ENCODE measurements around the gene SBNO2. TPM values are rescaled to one million over a fixed set of nuclear protein-coding genes. Genes with fewer than 3 reads are reported as not detected.
"Not testable (repeated sequence)": the region's sequence is repeated elsewhere in the genome, so short reads cannot be mapped to it uniquely, and the experiment has no call there.

The SBNO2 gene
- total RNA-seq, 1 donor from 2014 or later = 37.1 TPM

DNA sequence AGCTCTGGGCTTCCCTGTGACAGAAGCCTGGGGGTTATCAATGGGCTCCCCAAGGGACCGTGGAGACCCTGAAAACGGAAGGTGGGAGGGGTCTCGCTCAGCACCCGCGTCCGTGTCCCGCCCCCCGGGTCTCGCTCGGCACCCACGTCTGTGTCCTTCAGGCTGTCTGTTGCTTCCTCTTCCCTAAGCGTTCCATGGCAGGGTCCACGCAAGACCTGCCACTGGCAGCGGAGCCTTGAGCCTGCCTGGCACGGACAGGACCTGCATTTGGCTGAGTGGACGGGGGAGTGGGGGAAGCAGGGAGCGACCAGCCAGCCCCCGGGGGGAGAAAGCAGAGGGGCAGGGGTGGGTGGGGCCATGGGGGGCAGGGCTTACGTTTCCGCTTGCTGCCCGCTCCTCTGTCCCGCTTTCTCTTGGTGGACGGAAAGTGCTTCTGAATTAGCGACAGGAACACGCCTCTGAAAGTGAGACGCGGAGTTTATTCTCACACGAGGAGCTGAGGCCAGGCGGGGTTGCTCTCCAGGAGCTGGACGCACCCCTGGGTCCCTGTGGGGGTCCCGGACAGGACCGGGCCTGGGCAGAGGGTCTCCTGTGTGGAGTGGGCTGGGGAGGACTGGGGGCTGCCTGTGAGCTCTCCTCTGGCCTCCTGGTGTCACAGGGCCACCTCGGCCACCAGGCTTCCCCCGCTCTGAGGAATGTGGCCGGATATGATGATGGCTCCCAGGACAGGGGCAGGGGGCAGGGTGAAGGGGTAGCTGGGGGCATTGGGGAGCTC is 58.2 kb downstream of the SBNO2 start:
- DNase-seq = no peak

DNA sequence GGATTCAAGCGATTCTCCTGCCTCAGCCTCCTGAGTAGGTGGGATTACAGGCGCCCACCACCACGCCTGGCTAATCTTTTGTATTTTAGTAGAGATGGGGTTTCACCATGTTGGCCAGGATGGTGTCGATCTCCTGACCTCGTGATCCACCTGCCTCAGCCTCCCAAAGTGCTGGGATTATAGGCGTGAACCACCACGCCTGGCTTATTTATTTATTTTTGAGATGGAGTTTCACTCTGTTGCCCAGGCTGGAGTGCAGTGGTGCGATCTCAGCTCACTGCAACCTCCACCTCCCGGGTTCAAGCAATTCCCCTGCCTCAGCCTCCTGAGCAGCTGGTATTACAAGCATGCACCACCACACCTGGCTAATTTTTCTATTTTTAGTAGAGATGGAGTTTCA is 59.3 kb downstream of the SBNO2 start:
- DNase-seq = not testable (repeated sequence)

DNA sequence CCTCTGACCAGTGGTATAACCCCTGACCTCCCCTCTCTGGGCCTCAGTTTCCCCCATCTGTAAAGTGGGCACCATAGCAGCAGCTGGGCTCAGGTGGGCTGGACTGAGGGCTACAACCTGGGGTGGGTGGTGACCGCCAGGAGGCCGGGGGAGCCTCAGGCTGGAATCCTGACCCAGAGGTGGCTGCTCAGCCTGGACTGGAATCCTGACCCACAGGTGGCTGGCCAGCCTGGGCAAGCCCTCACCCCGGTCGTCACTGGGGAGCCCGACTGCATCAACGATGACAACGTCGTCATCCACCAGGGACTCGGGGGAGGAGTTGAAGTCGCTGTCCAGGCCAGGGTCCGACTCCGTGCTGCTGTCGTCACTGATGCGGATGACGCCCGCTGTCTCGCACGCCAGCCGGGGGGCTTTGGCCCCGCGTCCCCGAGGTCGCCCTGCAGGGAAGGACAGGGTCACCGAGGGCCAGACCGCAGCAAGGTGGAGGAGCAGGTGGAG is 60.0 kb downstream of the SBNO2 start:
- DNase-seq = no peak

DNA sequence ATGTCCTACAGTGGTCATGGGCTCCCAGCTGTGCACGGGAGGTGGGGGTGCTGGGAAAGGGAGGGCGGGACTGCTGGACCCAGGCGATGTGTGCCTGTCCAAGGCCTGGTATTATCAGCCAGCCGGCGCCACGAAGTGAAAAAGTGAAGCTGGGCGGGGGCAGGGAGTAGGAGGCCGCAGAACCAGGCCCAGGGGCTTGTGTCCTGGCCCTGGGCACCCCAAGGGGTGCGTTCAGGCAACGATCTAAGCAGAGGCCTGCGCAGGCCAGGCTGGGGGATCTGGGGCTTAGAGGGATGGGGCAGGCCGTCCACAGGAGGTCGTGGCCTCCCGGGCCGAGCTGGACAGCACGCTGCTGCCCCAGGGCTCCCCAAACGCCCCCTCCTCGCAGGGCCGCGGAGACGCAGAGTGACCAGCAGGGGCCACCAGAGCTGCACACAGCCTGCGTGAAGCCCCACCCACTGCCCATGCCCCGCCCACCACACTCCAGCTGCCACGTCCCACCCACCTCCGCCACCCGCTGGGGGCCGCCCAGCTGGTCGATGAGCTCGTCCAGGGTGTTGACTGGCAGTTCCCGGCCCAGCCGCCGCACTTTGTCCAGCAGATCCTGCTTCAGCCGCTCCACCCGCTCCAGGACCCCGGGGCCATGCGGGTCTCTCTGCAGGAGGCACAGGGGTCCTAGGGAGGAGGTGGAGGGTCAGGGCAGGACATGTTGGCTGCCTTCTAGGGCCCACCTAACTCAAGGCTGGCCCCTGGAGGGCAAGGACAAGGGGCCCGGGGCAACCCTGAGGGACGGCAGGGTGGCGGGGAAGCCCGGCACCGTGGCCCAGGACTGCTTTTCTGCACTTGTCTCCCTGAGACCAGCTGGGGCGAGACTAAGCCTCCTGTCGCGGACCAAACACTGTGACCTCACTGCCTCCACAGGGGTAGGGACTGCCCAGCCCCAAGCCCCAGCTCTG is 60.8 kb downstream of the SBNO2 start:
- DNase-seq = peak; percentile 98

DNA sequence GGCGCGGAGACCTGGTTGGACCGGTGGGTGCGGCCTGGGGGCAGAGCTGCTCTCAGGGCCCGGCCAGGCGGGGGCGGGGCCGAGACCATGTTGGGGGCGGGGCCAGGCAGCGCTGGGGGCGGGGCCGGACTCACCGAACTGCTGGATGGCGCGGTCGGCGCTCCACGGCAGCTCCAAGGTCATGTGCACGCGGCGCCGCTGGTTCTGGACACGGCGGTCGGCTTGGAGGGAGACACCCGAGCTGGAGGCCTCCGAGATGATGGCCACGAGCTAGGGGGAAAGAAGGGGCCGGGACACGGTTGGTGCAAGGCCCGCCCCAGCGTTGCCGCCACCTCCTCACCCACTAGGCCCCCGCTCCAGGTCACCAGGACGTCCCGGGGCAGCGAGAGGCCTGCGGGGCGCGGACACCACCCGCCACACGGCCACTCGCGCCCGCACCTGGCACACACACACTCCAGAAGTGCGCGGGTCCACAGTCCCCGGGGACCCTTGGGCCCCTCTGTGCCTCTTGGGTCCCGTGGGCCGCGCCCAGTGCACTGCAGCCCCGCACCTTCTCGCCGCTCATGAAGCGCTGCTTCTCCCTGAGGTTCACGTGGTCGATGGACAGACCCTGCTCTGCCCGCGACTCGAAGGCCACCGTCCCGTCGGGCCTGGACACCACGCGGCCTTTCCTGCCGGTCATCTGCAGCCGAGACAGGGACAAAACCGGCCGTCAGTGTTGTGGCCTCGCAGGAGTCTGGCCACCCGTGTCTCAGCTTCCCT is 61.6 kb downstream of the SBNO2 start:
- DNase-seq = no peak

DNA sequence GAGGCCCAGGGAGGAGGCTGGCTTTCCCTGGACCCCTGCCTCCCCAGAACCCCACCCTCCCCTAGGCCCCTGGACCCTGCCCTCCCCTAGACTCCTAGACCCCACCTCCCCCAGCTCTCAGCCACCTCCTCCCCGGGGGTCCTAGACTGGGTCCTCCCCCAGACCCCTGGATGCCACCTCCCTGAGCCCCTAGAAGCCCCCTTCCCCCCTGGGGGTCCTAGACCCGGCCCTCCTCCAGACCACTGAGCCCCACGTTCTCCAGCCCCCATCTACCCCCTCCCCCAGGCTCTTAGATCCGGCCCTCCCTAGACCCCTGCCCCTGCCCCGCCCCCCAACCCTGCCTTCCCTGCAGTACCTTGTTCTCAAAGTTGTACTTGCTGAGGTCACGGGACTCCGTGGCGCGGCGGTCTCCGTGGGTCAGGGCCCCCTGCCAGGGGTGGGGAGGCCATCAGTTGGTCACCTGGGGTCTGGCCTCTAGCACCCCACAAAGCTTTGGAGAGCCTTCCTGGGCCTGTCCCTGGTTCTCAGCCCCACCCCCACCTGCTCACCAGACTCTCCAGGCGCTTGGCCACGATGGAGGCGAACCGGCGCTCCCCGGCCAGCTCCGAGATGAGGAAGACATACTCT is 62.3 kb downstream of the SBNO2 start:
- DNase-seq = no peak

DNA sequence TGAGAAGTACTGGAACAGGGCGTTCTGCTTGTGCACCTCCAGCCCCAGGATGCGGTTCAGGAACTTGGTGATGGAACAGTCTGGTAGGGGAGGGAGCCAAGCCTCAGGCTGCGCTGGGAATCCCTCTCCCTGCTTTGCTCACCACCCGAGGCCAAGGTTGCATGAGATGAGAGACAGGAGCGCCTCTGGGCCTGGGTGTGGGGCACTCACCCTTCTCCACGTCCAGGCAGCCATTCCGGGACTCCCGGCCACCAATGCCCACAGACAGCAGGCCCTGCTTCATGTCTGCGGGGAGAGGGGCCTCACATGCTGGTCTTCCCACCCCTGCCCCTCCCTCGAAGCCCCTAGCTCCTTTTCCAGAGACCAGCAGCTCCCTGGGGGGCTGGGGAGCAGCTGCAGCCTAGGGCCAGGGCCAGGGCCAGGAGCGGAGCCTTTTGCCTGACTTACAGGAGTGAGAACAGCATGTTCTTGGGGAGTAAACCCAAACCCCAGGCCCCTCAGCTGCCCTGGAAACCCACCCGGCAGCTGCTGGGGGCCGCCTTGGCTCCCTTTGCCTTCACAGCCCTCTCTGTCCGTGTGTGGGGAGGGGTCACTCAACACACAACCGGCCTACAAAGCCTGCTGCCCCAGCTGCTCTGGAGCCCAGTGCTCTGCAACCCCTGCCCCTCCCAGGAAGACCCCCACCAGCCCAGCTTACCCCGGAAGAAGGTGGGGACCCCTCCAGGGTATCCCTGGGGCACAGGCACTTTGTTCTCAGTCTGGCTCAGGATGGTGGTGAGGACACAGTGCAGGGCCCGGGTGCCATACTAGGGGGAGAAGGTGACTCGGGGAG is 63.0 kb downstream of the SBNO2 start:
- DNase-seq = no peak

DNA sequence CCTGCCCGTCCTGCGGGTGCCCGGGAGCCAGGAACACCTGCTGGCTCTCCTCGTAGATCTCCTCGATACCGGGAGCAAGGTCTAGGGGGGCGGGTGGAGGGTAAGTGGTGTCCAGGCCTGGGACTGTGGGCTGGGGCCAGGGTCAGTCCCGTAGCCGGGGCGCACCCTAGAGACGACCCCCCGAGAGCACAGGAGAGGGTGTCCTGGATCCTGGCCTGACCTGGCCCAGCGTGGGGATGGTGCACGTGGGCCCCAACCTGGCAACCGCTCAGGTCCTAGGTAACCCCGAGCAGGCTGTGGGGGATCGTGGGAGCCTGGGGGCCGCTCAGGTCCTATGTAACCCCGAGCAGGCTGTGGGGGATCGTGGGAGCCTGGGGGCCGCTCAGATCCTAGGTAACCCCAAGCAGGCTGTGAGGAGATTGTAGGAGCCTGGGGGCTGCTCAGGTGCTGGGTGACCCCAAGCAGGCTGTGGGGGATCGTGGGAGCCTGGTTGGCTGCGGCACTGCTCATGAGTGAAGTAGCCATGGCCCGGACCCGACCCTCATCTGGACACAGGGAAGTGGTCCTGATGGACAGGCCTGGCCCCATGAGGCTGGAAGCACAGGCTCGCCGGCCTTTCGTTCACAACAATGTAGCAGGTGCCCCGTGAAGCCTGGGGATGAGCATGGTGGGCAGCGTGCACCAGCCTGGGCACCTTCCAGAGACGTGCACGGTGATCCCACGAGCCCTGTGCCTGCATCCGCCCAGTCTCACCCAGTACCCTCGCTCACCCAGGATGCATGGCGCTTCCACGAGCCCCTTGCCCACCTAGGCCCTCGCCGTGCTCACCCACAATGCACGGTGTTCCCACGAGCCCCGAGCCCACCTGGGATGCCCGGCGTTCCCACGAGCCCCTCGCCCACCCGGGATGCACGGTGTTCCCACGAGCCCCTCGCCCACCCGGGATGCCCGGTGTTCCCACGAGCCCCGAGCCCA is 64.1 kb downstream of the SBNO2 start:
- no peak for DNase-seq

DNA sequence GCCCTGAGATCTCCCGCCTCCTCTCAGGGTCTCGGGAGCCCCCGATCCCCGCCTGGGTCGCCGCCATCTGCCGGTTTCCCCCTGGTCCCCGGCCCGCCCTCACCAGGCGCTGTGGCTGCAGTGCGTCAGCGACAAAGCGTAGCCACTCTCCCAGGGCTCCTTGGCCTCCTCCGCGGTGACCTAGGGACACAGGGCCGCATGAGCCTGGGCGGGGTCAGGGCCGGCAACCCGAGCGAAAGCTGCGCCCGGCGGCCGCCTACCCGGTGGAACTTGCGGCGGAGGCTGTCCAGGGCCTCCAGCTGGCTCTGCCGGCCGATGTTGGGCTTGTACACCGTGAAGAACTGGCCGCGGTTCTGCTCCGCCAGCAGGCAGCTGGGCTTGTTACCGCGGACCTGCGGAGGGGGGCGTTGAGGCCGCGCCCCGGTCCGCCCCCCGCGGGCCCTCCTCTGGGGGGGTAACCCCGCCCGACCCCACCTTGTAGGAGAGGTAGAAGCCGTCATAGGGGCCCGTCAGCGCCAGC is 65.0 kb downstream of the SBNO2 start:
- DNase-seq = no peak

DNA sequence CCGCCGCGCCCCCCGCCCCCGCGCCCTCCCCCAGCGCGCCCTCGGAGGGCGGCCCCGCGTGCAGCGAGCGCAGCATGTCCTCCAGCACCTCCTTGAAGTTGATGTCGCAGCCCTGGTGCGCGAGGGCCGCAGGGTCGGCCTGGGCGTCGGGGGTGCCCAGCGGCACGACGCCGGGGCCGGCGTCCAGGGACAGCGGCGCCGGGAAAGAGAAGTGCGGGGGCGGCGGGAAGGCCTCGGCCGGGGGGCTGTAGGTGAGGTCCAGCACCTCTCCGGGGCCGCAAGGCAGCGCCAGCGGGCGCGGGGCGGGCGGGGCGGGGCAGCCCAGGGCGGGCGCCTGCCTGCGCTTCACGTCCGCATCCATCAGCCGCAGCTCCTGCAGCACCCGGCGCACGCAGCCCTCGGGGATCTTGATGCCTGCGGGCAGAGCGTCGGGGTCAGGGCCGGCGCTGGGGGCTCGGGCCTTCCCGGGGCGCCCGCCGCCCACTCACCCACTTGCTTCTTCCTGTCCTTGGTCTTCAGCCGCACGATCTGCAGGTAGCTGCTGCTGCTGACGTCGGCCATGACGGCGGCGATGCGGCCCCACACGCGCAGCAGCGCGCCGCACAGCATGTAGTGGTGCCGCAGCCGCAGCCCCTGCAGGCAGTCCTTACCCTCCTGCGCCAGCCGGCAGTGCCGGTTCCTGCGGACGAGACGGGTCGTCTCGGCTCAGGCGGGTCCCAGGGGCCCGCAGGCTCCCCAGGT is 65.6 kb downstream of the SBNO2 start:
- DNase-seq = no peak

DNA sequence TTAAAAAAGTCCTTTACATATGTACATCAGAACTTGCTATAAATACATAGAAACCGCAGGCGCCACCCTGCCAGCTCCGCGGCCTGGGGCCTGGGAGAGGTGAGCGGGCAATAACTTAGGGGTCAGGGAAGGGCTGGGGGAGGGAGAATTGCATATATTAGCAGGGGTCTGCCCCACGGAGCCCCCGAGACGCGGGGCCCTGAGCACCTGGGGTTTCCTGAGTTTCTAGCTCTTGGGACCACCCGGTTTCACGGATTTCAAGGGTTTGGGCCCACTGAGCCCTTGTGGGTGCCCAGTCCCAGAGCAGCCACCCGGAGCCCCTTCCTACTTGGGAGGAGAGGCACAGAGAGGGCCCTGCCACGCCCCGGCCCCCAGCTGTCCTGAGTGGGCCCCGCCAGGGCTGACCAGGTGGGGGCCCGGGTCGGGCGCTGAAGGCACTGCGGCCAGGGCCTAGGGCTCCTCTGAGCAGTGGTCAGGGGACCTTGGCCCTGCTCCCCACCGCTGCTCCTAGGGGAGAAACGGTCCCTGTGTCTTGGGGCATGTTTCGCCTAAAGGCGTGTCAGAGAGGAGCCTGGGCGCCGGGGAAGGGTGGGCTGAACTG is 66.3 kb downstream of the SBNO2 start:
- DNase-seq = no peak

DNA sequence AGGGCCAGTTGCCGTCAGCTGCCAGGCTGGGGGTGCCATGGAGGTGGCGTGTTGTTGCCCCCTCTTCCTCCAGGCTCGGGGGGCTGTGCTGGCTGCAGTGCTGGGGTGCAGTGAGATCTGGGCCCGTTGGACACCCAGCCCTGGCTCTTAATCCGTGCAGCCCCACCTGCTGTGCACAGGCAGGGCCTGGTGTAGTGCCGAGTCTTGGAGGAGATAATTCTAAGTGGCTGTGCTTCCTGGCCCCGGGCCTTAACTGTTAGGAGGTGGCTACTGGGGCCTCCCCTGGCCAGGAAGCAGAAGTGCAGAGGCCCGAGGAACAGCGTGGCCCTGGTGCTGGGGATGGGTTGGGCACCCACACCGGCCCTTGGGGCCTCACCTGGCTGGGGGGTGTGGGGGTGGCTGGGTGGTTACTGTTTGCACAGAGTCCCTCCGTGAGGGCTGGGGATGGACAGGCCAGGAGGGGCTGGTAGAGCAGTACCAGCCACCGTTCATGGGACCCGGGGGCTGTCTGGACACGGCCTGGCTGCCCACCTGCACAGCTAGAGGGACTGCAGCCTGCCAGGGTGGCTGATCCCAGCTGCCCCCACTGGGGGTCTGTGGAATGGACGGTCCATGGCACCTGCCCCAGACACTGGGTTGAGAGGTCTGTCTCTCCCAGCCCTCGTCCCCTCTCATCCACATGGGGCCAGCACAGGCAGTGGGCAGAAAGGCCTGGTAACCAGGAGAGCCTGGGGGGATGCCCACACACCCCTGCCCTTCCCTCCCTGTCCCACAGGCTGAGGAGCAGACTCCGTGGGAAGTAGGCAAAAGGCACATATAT is 67.0 kb downstream of the SBNO2 start:
- peak; percentile 46 for DNase-seq

DNA sequence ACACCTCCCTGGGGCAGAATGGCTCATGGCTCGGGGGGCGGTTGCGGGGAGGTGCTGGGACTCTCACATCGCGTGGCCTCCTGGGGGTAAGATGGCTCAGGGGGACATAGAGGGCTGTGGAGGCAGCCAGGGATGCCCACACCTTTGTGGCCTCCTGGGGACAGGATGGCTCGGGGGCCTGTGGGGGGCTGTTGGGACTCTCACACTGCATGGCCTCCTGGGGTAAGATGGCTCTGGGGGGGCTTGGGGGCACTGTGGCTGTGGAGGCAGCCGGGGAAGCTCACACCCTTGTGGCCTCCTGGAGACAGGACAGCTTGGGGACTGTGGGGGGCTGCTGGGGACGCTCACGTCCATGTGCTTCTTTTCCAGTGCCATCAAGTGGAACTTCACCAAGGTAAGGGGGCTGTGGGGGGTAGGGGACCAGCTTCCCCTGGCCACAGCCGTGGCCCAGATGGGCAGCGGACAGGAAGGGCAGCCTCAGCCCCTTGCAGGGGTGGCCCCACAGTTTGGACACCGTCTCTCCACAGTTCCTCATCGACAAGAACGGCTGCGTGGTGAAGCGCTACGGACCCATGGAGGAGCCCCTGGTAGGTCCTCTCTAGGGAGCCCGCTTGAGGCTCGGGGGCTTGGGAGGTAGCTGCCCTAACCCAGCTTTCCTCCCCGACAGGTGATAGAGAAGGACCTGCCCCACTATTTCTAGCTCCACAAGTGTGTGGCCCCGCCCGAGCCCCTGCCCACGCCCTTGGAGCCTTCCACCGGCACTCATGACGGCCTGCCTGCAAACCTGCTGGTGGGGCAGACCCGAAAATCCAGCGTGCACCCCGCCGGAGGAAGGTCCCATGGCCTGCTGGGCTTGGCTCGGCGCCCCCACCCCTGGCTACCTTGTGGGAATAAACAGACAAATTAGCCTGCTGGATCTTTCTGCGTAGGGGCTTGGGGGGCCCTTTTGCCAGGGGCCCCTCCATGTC is 67.9 kb downstream of the SBNO2 start:
- no peak for DNase-seq

DNA sequence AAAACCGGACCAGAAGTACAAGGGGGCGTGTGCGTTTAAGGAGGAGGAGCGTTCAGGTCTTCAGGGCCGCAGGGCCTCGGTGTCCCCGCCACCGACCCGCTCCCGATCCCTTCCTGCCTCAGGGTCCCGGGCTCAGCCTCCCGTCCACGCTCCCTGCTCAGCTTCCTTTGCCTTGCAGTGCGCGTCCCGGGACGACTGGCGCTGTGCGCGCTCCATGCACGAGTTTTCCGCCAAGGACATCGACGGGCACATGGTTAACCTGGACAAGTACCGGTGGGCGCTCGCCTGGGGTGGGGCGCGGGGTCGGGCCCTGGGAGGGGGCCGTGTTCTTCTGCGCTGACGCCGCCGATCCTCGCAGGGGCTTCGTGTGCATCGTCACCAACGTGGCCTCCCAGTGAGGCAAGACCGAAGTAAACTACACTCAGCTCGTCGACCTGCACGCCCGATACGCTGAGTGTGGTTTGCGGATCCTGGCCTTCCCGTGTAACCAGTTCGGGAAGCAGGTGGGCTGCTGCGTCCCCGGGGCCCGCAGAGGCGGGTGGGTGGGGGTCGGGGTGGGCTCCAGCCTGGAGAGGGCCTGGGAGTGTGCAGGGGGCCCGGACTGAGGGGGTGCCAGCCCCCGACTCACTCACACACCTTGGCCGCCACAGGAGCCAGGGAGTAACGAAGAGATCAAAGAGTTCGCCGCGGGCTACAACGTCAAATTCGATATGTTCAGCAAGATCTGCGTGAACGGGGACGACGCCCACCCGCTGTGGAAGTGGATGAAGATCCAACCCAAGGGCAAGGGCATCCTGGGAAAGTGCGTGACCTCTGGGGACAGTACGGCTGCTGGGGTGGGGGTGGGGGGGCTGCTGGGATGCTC is 68.8 kb downstream of the SBNO2 start:
- peak; percentile 59 for DNase-seq

DNA sequence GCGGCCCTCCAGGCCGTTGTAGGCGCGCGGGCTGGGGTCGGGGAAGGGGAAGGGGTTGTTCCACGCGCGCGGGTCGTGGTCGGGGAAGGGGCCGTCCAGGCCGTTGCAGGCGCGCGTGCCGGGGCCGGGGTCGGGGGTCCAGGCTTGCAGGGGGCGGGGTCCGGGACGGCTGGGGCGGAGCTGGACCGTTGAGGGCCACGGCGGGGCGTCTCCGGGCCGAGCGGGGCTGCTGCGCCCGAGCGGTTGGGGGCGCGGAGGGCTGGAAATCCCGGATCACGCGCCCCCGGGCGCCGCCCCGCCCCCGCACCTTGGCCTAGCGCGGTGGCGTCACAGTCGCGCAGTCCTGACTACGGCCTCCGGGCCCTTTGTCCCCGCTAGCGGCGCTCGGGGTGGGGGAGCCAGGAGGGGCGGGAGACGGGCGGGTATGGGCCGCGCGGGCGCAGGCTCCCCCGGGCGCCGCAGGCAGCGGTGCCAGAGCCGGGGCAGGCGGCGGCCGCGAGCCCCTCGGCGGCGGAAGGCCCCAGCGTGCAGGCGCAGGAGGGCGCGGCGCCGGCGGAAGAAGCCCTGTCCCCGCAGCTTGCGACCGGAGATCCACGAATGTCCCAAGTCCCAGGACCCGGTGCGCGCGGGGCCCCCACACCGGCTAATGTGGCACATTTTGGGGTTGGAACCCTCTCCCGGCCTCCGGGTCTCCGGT is 69.6 kb downstream of the SBNO2 start:
- DNase-seq = peak; percentile 79

Measured in dermis blood vessel endothelial cell (primary cell).